Breast epithelium (tissue), 3 donors: ENCODE data around the gene TMEM218.

Source experiments
- POLR2A ChIP-seq: fragments of 450-650 bp; IDR thresholded peaks from one replicate; pipeline ENCODE4 v1.6.1; 2016; ENCODE audit warnings: antibody characterized with exemption, mild to moderate bottlenecking, moderate library complexity
- POLR2AphosphoS5 ChIP-seq, 3 donors: sonication (generic); formaldehyde crosslinking; IDR thresholded peaks; one replicate each; pipeline ENCODE4 v1.6.1; 2017; ENCODE audit warnings: antibody characterized with exemption in 3 of 3
- TF ChIP-seq, protein P1 (sequence below), 3 donors: fragments of 450-650 bp; IDR thresholded peaks; one replicate each; pipeline ENCODE4 v1.5.1; 2016 to 2017; ENCODE audit warnings: antibody characterized with exemption in 3 of 3, mild to moderate bottlenecking in 3 of 3, moderate library complexity in 3 of 3

DNA sequence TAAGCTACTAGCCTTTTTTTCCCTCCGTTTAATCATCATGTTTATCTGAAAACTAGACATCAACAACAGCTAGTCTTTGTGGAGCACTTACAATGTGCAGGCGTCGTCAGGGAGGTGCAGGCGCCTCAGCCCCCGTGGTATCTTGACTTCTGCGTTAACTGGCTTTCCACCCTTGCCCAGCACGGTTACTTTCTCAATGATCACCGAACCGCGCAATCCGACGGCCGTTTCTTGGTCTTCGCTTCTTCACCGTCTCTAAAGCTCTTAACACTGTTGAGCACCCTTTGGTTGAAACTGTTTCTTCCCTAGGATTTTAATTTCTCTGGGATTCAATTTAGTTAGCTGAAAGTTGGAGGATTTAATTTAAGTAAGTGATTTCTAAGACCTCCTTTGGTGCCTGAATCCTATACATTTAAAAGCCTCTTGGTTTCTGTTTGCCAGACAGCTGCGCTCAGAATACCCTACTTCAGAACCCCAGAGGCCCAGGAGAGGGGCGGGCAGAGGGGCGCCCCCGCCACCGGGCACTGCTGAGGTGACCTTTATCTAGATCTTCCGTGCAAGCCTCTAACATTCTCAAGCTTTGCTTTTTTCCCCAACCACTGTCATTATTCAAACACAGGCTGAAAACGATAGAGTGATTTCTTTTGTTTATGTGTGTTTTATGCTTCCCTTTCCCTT is 18.0 kb upstream of the TMEM218 start:
- TF ChIP-seq, protein P1, sequence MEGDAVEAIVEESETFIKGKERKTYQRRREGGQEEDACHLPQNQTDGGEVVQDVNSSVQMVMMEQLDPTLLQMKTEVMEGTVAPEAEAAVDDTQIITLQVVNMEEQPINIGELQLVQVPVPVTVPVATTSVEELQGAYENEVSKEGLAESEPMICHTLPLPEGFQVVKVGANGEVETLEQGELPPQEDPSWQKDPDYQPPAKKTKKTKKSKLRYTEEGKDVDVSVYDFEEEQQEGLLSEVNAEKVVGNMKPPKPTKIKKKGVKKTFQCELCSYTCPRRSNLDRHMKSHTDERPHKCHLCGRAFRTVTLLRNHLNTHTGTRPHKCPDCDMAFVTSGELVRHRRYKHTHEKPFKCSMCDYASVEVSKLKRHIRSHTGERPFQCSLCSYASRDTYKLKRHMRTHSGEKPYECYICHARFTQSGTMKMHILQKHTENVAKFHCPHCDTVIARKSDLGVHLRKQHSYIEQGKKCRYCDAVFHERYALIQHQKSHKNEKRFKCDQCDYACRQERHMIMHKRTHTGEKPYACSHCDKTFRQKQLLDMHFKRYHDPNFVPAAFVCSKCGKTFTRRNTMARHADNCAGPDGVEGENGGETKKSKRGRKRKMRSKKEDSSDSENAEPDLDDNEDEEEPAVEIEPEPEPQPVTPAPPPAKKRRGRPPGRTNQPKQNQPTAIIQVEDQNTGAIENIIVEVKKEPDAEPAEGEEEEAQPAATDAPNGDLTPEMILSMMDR (IDR thresholded peaks at IDR 0.05), result no peak
- no peak for TF ChIP-seq POLR2A
- no peak for TF ChIP-seq POLR2AphosphoS5 (IDR thresholded peaks at IDR 0.05)
